ENCODE measurements around the gene AXL. TPM values are rescaled to one million over a fixed set of nuclear protein-coding genes. Genes with fewer than 3 reads are reported as not detected.

AXL gene
- total and polyA plus RNA-seq, 2 donors (not counting 3 experiments of a cell fraction or from before 2014, with no cell fraction given): 86.9 to 172 TPM

- H4K20me1 ChIP-seq (replicated peaks; ENCODE audit: control insufficient read depth, extremely low read depth, insufficient read depth, low read length): no peaks in the 10 kb centered on the region
- CTCF ChIA-PET: interaction anchor here (1.3 kb wide), 1 partner anchor 10 kb away, joined by 3 read pairs; no protein-coding TSS in a partner anchor
- dilution Hi-C loops (cut with MboI; ENCODE audit: extremely low pct_ligation_motif_present, low sequenced_read_pairs) (no loop called here), intact Hi-C loops (cut with micrococcal nuclease) (no loop called here)
- H3K27ac ChIP-seq (ENCODE audit: insufficient read depth, low read depth, low read length): no peak overlapping the region
- H3K9me1 ChIP-seq (replicated peaks; ENCODE audit: control insufficient read depth, extremely low read depth, insufficient read depth, low read length): no peaks in the 10 kb centered on the region
- H3K4me3 ChIP-seq (replicated peaks in 1 of 3; ENCODE audit: insufficient read depth in 1 of 3, low read depth in 1 of 3, low read length in 3 of 3): no peak overlapping the region
- peaks cover 3% of the 10 kb centered on the region for H3K4me1 ChIP-seq (ENCODE audit: control insufficient read depth, extremely low read depth, insufficient read depth, low read length)
- H3K9me3 ChIP-seq (replicated peaks; ENCODE audit: control insufficient read depth, insufficient read depth, low read length): no peaks in the 10 kb centered on the region
- no peaks in the 10 kb centered on the region for H3K36me3 ChIP-seq (ENCODE audit: control insufficient read depth in 2 of 2, extremely low read depth in 1 of 2, insufficient read depth in 2 of 2, low read length in 2 of 2)
- H3K9ac ChIP-seq (replicated peaks; ENCODE audit: extremely low read depth, insufficient read depth, low read length): no peak overlapping the region
- POLR2A ChIA-PET: no interaction called here
- TF ChIP-seq JUN (IDR thresholded peaks at IDR 0.05; ENCODE audit: borderline replicate concordance, insufficient read depth, insufficient read length, low read depth): no peak
- no peak for TF ChIP-seq FOS (IDR thresholded peaks at IDR 0.05; ENCODE audit: borderline replicate concordance, insufficient read depth, low read length)
- TF ChIP-seq EZH2 (IDR thresholded peaks at IDR 0.05; ENCODE audit: borderline replicate concordance, low read depth, low read length, severe bottlenecking): no peak
- TF ChIP-seq POLR2AphosphoS5 (IDR thresholded peaks at IDR 0.05; ENCODE audit: insufficient read depth, low read depth, low read length): no peak
- TF ChIP-seq MAX (IDR thresholded peaks at IDR 0.05; ENCODE audit: insufficient read depth, insufficient read length): no peak
- TF ChIP-seq POLR2A (IDR thresholded peaks at IDR 0.05; ENCODE audit: low read depth, low read length): no peak
- no peak for TF ChIP-seq MYC (IDR thresholded peaks at IDR 0.05; ENCODE audit: low read depth, low read length)
- no peak for TF ChIP-seq GATA2 (IDR thresholded peaks at IDR 0.05; ENCODE audit: insufficient read depth, insufficient read length, low read depth, low read length)
- TF ChIP-seq CTCF (IDR thresholded peaks at IDR 0.05; ENCODE audit: extremely low read depth in 1 of 2, insufficient read depth in 1 of 2, low read depth in 1 of 2, low read length in 2 of 2): no peak
- no peak overlapping the region for H3K4me2 ChIP-seq (ENCODE audit: insufficient read depth, low read length)
- H2AFZ ChIP-seq (ENCODE audit: low read depth, low read length): no peak overlapping the region
- BruUV-seq (replicated peaks): no TSS peak
- H3K79me2 ChIP-seq (ENCODE audit: control insufficient read depth, insufficient read depth, low read length): peaks cover 3% of the 10 kb centered on the region
- H3K27me3 ChIP-seq (ENCODE audit: control insufficient read depth in 2 of 2, insufficient read depth in 2 of 2, low read length in 2 of 2): no peaks in the 10 kb centered on the region
- no peak for FAIRE-seq
- DNase-seq (ENCODE audit: low read depth, low spot score): no peak
These were observed 4.9 kb upstream of the AXL start for GRCh38 chr19:41214161-41214560.

All from endothelial cell of umbilical vein (primary cell).